ENCODE results near the gene HOXB4. TPM values are rescaled to one million over a fixed set of nuclear protein-coding genes. Genes with fewer than 3 reads are reported as not detected.

Gene HOXB4
- total RNA-seq, 2 donors from 2014 or later, result 1.9 to 3.3 TPM

- no peak for DNase-seq
Observed at GRCh38 chr17:48529683-48530009, 48.5 kb downstream of the HOXB4 start.

GRCh38 chr17:48528936-48529682 is 49.0 kb downstream of the HOXB4 start:
- H3K4me1 Mint-ChIP-seq (ENCODE audit: low read depth), result no peaks in the 10 kb centered on the region
- no peak overlapping the region for H3K4me3 Mint-ChIP-seq
- H3K36me3 Mint-ChIP-seq (ENCODE audit: insufficient read depth in 2 of 2), result no peaks in the 10 kb centered on the region
- DNase-seq, result no peak
- no peak overlapping the region for H3K27ac Mint-ChIP-seq
- no peak for ATAC-seq (replicated peaks in 1 of 2)
- no peaks in the 10 kb centered on the region for H3K9me3 Mint-ChIP-seq
- H3K27me3 Mint-ChIP-seq (ENCODE audit: low read depth), result peaks cover 27% of the 10 kb centered on the region

More at GRCh38 chr17:48529683-48530009, 48.5 kb downstream of the HOXB4 start:
- no peak for ATAC-seq (replicated peaks in 1 of 2)
- Mint-ChIP-seq H3K9me3 (no peaks in the 10 kb centered on the region), H3K36me3 (ENCODE audit: insufficient read depth in 2 of 2) (no peaks in the 10 kb centered on the region), H3K27me3 (ENCODE audit: low read depth) (peaks cover 22% of the 10 kb centered on the region), H3K4me3 (no peak overlapping the region), H3K4me1 (ENCODE audit: low read depth) (no peaks in the 10 kb centered on the region), H3K27ac (no peak overlapping the region)

GRCh38 chr17:48528153-48528935 is 49.8 kb downstream of the HOXB4 start:
- Mint-ChIP-seq H3K36me3 (ENCODE audit: insufficient read depth in 2 of 2) (no peaks in the 10 kb centered on the region), H3K4me3 (no peak overlapping the region), H3K4me1 (ENCODE audit: low read depth) (no peaks in the 10 kb centered on the region), H3K9me3 (no peaks in the 10 kb centered on the region), H3K27ac (no peak overlapping the region), H3K27me3 (ENCODE audit: low read depth) (peaks cover 34% of the 10 kb centered on the region)
- ATAC-seq (replicated peaks in 1 of 2), result no peak
- DNase-seq, result no peak

DNA sequence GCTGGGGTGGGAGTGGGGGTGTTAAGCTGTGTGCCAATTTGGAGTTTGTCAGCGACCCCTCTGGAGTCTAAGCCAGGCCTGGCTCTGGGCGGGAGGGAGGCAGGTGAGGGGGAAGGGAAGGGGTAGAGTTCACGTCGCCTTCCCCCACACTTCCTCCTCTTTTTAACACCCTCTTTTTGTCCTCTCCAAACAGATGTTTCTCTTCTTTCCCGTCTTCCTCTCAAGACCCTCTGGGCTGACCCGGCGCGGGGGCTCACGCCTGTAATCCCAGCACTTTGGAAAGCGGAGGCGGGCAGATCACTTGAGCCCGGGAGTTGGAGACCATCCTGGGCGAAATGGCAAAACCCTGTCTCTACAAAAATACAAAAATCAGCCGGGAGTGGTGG is 50.6 kb downstream of the HOXB4 start:
- Mint-ChIP-seq H3K36me3 (ENCODE audit: insufficient read depth in 2 of 2) (no peaks in the 10 kb centered on the region), H3K4me3 (peak overlapping the region in 1 of 2 donors; percentile 51), H3K27ac (no peak overlapping the region), H3K4me1 (ENCODE audit: low read depth) (no peaks in the 10 kb centered on the region), H3K9me3 (no peaks in the 10 kb centered on the region), H3K27me3 (ENCODE audit: low read depth) (peaks cover 42% of the 10 kb centered on the region)
- no peak for DNase-seq
- ATAC-seq (replicated peaks in 1 of 2), result no peak

DNA sequence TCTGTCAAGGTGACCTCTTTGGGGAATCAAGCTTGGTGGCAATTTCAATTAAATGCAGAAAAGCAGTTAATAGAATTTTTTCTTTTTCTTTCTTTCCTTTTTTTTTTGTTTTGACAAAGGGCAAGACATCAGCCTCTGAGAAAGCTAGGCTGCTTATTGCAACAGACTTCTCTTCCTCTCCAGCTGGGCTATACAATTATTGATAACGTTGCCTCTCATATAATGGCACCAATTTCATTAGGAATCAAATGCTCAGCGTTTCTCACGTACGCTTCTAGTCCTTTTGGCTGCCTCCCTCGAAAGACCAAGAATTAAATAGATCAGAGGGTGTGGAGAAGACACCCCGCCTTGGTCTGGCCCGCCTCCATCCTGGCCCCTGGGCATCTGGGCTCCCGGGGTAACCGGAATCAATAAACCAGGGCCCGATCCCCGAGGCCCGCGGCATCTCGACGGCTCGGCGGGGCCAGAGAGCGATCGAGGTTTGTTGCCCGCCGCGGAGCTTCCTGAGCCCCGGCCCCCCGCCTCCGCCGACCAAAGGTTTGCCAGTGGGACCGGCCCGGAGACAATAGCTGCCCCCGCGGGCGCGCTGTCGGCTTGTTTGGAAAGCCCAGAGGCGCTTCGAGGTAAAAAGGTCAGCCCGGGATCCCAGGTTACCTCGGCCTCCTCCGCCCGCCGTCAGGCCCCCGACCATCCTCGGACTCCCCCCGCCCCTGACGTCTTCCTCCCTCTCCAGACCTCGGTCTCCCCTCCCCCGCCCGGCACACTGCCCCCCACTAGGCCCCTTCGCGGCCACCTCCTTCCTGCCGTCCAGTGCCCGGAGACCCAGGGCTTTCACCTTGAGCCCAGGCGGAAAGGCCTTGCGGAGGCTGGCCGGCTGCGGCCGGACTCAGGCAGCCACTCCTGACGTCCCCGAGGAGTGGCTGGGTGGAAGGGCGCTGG is 51.3 kb downstream of the HOXB4 start:
- Mint-ChIP-seq H3K9me3 (no peaks in the 10 kb centered on the region), H3K27me3 (ENCODE audit: low read depth) (peaks cover 49% of the 10 kb centered on the region), H3K4me1 (ENCODE audit: low read depth) (no peaks in the 10 kb centered on the region), H3K4me3 (peak overlapping the region in 1 of 2 donors; percentile 9), H3K27ac (no peak overlapping the region), H3K36me3 (ENCODE audit: insufficient read depth in 2 of 2) (no peaks in the 10 kb centered on the region)
- ATAC-seq (replicated peaks in 1 of 2) (peak in 1 of 2 donors; percentile 15), DNase-seq (peak in 1 of 2 donors; percentile 21)

Other genes with a start within 250 kb of the HOXB4 start
- 100 to 1,000 TPM in 1 of 2 donors, 10 to 100 TPM in 1; 96.6 to 108 TPM for gene SKAP1, start 148.1 kb downstream of the HOXB4 start, total RNA-seq
- gene HOXB1, start 47.3 kb downstream of the HOXB4 start, total RNA-seq, result not detected
- gene HOXB2, start 33.2 kb downstream of the HOXB4 start, total RNA-seq, result 10 to 100 TPM; 18.1 to 37.7 TPM
- gene HOXB3, start 11.9 kb upstream of the HOXB4 start, total RNA-seq, result 1 to 10 TPM; 2.9 to 8.1 TPM
- gene HOXB5, start 15.4 kb upstream of the HOXB4 start, total RNA-seq, result not detected
- under 1 TPM; 0.24 to 0.51 TPM for gene HOXB6, start 26.6 kb upstream of the HOXB4 start, total RNA-seq
- gene HOXB7, start 32.7 kb upstream of the HOXB4 start, total RNA-seq, result 1 to 10 TPM; 1.3 to 1.6 TPM
- not detected for gene HOXB8, start 36.9 kb upstream of the HOXB4 start, total RNA-seq
- 10 to 100 TPM; 15.0 to 23.0 TPM for gene HOXB9, start 48.0 kb upstream of the HOXB4 start, total RNA-seq
- not detected for gene PRAC1, start 144.2 kb upstream of the HOXB4 start, total RNA-seq
- not detected for gene PRAC2, start 144.8 kb upstream of the HOXB4 start, total RNA-seq
- gene HOXB13, start 150.4 kb upstream of the HOXB4 start, total RNA-seq, result not detected
- not detected for gene TTLL6, start 238.9 kb upstream of the HOXB4 start, total RNA-seq

Data from activated T-cell treated with anti-CD3 and anti-CD28 coated beads, Interleukin-2, amount 50 U/mL, for 72 hours (primary cell).